CD4-positive, alpha-beta T cell treated with Interleukin-2 at 100 ng/mL for 4 hours (primary cell): ENCODE results near the gene KNDC1.
"Not testable (repeated sequence)": the region's sequence is repeated elsewhere in the genome, so short reads cannot be mapped to it uniquely, and the experiment has no call there.

Source experiments
- DNase-seq: peaks from one replicate; pipeline ENCODE4 v3.0.0-alpha.2; 2020; ENCODE audit warnings: low spot score

Gene KNDC1

DNA sequence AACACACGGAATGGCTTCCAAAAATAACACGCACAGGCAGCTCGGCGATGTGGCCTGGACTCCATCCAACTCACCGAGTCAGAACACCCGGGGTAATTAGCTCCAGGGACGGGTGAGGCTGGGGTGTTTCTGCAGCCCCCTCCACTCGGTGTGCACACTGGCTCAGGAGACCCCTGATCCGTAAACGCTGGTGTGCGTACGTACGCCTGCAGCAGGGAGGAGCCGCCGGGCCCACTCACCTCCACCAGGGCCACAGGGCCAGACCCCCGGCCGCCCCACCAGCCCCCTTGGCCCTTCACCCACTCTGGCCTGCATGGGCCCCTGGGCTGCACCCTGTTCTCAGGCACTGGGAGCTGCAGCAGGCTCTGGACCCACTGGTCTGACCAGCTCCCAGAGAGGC, 47.6 kb downstream of the KNDC1 start:
- DNase-seq: no peak

DNA sequence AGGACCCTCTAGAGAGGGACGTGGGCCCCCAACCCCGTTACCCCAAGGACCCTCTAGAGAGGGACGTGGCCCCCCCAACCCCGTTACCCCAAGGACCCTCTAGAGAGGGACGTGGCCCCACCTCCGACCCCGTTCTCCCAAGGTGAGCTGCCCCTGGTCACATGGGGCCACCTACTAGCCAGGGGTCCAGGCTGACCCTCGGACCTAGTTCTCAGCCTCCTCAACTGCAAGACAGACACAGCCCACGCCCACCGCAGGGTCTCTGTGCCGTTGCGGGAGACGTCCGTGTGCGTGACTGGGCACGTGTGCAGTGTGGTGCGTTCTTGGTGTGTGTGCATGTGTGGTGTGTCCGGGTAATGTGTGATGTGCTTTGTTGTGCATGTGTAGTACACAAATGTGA, 48.4 kb downstream of the KNDC1 start:
- no peak for DNase-seq

DNA sequence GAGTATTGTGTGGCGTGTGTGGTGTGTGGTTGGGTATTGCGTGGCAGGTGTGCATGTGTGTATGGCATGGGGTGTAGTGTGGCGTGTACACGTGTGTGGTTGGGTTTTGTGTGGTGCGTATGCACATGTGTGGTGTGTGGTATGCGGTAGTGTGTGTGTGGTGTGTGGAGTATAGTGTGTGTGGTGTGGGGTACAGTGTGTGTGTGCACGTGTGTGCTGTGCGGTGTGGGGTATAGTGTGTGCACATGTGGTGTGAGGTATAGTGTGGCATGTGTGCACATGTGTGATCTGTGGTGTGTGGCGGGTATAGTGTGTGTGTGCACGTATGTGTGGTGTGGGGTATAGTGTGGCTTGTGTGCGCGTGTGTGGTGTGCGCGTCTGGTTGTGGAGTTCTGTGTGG, 49.1 kb downstream of the KNDC1 start:
- no peak for DNase-seq

DNA sequence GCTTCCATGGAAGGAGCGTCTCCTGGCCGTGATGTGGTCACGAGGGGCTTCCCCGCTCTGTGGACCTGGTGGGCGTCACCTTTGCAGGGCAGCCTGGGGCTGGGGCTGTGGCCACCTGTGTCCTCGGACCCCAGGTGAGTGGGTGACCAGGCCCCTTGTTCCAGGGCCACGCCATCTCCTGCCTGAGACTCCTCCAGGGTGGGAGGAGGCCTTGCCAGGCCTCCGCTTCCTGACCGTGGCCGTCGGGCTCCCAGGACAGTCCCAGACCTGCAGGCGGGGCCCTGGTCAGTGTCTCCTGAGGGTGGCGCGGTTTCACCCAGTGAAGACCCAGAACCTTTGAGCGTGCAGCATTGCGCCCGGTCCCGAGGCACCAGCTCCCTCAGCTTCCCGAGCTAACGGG, 49.6 kb downstream of the KNDC1 start:
- DNase-seq: no peak

DNA sequence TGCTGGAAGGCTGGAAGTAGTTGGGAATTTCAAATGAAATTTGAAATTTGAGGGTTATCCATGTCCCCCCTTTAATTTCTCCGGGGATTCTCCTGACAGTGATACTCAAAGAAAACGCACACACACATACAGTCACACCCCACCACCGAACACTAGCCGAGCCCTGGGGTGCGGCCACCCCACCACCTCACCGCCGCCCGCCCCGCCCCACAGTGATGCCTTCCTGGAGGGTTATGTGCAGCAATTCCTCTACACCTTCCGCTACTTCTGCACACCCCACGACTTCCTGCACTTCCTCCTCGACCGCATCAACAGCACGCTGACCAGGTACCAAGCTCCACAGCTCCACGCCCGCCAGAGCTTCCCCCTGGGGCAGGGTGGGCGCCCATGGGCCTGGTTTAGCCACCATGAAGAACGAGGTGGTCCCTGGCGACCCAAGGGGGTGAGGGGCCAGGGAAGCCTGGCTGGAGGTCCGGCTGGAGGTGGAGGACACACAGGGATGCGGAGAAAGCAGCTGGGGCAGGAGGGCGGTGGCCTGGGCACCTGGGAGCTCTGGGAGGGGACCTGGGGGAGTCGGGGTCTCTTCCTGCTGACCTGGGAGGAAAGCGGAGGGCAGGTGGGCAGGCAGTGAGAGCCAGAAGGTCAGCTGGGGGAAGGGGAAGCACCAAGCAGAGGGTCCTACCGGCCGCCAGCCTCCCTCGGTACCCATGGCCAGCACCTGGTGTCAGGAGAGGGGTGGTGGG, 50.5 kb downstream of the KNDC1 start:
- no peak for DNase-seq

DNA sequence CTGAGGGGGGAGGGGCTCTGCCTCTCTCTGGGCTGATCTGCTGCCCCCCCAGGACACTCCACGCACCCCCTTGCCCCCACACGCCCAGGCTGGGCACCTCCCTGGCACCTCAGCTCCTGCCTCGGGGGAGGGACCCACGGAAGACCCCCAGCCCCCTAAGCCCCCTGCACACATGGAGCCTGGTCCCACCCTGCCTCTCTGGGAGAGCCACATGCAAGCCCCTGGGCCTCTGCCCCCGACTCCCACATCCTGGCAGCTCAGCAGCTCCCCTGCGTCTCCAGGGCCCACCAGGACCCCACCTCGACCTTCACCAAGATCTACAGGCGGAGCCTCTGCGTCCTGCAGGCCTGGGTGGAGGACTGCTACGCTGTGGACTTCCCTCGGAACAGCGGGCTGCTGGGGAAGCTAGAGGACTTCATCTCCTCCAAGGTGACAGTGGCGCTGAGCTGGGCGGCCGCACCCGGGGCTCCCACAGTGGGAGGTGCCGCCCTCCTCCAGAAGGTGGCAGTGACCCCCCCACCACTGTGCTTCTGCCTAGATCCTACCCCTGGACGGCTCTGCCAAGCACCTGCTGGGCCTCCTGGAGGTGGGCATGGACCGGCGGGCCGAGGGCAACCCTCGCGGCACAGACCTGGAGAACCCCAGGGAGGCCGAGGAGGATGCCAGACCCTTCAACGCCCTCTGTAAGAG, 51.3 kb downstream of the KNDC1 start:
- no peak for DNase-seq

DNA sequence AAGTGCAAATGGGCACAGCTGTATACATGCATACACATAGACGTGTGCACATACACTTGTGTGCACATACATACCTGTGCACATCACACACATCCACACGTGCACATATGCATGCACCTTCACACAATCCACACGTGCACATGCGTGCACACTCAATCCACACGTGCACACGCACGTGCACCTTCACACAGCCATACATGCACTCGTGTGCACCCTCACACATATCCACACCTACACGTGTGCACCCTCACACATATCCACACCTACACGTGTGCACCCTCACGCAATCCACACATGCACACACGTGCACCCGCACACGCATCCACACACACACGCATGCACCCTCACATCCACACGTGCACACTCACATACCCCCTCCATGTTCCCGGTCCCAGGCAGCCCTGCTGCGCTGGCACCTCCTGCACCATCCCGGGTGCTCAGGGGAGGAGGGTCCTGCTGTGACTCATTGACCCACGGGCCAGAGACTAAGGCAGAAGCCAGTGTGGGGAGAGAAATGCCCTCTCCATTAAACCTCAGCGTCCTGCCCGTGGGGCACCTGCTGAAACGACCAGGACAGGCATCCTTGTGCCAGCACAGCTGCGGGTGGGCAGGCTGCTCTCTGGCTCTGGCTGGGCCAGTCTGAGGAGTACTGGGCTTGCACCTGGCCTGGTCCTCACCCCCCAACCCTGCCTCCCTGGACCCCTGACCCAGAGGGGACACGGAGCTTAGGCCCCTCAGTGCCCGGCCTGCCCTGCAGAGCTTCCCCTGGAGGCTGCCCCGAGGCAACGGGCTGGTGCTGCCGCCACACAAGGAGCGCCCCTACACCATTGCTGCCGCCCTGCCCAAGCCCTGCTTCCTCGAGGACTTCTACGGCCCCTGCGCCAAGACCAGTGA, 52.2 kb downstream of the KNDC1 start:
- no peak for DNase-seq

DNA sequence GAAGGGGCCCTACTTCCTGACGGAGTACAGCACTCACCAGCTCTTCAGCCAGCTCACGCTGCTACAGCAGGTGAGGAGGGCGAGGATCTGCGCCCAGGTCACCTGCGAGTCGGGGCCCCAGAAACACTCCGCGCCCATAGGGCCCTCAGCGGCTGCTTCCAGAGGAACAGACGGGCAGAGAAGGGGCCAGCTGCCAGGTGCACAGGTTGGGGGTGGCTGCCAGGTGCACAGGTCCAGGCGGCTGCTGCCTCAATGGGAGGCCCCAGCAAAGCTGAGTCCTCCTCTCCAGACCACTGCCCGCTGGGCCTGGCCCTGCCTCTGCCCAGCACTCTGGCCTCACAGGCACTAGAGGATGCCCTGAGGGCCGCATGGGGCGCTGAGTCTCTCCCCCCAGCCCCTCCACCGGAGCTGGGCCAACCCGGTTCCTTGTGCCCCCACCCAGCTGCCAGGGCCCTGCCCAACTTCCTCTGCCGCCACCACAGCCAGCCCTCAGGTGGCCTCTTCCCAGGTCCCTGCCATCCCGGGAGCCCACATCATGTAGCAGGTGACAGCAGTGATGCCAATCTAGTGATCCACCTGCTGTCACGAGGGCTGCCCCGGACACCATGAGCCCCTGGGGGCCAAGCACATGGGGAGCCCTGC, 53.0 kb downstream of the KNDC1 start:
- DNase-seq: no peak

DNA sequence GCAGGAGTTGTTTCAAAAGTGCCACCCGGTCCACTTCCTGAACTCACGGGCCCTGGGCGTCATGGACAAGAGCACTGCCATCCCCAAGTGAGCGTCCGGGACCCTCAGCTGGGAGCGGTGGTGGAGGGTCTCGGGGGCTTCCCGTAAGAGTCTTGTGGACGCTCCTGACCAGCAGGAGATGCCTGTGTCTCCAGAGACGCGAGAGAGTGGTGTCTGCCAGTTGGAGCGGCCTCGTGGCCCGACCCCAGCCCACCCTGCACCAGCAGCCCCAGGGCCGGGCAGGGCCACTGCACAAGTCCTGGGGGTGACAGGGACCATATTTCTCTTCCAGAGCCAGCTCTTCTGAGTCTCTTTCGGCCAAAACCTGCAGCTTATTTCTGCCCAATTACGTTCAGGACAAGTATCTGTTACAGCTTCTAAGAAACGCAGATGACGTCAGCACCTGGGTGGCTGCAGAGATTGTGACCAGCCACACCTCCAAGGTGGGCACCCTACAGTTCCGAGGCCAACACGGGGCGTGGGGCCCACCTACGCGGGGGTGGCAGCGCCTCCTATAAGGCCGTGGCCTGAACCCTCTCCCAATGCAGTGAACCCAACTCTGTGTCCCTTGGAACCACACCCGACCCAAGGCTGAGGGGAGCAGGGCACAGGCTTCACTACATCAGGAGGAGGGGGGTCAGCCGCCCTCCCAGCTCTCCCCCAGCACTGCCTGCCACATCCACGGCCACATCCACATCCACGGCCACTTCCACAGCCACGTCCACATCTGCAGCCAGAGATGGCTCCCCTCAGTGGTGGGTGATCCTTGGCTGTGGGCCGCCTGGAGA, 53.8 kb downstream of the KNDC1 start:
- no peak for DNase-seq

DNA sequence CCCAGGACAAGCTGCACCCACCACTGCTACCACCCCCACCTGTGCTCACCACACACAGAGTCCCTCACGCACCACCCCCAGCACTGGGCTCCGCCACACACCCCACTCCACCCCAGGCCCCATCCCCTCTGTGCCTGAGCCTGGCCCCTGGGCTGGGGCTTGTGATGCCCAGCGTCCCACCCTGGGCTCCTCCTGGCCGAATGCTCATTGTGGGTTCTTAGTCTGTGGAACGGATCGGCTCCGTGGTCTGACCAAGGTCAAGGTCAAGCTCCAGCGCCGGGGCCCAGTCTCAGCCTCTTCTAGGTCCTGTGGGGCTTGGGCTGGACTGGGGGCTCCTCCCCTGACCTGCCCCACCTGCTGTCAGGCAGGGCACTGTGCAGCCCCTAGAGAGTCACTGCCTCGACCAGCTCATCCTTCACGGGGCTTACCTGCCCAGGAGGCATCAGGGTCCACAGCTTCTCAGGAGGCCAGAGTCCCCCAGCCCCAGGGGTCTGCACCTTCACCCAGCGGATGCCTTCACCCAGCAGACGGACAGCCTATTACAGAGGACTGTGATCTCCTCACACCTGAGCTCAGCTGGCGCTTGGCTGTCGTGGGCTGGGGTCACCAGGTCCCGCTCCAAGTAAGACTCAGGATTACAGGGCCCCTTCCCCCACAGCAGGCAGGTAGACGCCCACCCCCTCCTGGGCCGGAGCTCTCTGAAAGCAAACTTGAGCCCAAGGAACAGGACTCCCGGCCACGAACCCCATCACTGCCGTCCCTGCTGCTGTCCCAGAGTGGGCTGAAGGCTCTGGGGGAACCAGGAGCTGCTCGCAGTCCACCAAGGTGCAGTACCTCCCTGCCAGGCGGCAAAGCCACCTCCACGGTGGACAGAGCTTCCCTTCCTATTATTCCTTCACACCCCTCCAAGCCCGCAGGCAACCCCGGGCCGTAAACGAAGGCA, 54.7 kb downstream of the KNDC1 start:
- no peak for DNase-seq

DNA sequence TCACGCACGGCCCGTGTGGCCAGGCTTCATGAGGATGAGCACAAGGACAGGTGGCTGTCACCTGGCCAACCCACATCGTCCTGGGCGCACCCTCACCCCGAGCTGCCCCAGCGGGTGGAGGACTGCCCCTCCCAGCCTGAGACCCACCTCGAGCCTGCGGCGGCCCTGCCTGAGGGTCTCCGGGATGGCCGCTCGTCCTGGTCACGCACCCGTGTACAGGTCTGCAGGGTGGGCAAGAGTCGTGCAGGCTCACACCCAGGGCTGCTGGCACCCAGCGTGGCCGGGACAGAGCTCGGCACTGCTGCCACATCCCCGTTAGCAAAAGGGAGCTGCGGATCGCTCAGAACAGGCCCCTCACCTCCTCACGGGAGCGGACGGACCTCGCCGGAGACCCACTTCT, 55.6 kb downstream of the KNDC1 start:
- no peak for DNase-seq

DNA sequence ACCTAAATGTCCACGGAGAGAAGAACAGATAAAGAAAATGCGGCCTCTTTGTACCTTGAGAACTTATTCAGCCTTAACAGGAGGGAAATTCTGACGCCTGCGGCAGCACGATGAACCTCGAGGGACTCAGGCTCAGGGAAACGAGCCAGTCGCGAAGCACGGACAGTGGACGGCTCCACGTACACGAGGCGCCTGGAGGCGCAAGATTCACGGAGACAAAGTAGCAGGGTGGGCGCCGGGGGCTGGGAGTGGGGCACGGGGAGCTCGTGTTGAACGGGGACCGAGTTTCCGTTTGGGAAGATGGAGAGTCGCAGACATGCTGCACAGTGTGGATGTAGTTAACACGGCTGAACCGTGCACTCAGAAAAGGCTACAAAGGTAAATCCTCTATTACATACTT, 56.8 kb downstream of the KNDC1 start:
- DNase-seq: no peak

DNA sequence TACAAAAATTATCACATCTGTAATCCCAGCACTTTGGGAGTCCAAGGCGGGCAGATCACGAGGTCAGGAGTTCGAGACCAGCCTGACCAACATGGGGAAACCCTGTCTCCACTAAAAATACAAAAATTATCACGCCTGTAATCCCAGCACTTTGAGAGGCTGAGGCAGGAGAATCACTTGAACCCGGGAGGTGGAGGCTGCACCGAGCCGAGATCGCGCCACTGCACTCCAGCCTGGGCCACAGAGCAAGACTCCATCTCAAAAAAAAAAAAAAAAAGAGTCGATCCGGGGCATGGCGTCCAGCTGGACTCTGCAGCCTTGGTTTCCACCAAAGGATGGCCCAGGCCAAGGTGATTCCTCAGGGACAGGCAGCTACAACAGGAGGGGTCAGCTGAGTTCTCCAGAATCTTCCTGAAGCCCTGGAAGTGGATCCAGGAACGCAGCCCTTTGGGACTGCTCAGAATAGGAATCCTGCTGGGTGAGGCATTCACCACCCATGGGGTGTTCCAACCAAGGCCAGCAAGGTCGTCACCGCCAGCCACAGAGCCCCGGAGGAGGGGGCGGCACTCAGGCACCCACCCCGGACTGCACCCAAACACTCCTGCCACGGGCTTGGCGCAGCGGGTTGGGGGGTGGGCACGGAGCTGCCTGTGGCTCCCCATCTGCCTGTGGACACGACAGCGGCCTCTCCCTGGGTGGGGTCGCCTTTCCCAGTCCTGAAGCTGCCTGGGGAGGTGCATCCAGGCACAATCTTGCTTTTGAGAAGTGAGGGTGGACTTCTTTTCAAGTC, 58.0 kb downstream of the KNDC1 start:
- DNase-seq: no peak

DNA sequence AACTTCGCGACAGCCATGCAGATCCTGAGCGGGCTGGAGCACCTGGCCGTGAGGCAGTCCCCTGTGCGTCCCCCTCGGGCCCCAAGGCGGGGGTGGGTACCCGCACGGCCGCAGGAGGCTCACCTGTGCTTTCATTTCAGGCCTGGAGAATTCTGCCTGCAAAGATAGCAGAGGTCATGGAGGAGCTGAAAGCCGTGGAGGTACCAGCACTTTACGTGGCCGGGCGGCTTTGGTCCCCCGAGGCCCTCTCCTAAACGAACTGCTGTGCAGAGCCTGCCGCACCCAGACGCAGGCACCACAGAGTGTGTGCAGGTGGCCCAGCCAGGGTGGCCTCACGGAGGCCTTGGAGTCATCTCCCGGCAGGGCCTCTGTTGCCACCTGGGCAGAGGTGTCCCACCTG, 58.9 kb downstream of the KNDC1 start:
- no peak for DNase-seq

DNA sequence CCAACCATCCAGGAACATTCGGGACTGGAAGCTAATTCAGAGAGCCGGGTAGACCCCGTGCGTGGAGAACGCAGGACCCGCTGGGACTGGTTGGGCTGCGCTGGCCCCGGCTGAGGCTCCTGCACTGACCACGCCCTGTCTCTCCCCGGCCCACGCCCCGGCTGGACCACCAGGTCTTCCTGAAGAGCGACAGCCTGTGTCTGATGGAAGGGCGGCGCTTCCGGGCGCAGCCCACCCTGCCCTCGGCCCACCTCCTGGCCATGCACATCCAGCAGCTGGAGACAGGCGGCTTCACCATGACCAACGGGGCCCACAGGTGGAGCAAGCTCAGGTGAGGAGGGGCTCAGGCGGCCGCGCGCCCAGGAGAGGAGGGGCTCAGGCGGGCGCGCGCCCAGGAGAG, 59.8 kb downstream of the KNDC1 start:
- DNase-seq: no peak

DNA sequence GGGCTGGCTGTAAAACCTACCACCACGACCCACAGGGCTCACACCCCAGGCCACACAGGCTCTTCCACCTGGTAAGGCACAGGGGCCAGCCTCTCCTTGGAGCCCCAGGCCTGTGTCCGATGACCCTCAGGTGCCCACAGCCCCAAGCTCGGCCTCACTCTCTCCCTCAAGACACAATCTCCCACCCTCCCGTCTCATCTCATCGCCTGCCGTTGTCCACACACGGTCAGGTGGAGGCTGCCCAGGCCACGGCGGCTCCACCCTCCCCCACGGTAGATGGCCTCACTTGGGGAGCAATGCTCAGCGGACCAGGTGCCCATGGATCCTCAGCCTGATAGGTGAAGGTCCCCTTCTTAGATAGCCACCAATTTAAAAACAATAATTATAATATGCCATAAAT, 61.3 kb downstream of the KNDC1 start:
- DNase-seq: no peak

DNA sequence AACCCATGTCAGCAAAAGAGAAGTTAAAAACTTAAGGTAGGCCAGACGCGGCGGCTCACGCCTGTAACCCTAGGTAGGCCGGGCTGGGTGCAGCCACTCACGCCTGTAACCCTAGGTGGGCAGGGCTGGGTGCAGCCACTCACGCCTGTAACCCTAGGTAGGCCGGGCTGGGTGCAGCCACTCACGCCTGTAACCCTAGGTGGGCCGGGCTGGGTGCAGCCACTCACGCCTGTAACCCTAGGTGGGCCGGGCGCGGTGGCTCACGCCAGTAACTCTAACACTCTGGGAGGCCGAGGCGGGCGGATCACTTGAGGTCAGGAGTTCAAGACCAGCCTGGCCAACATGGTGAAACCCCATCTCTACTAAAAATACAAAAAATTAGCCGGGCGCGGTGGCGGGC, 61.7 kb downstream of the KNDC1 start:
- DNase-seq: not testable (repeated sequence)

DNA sequence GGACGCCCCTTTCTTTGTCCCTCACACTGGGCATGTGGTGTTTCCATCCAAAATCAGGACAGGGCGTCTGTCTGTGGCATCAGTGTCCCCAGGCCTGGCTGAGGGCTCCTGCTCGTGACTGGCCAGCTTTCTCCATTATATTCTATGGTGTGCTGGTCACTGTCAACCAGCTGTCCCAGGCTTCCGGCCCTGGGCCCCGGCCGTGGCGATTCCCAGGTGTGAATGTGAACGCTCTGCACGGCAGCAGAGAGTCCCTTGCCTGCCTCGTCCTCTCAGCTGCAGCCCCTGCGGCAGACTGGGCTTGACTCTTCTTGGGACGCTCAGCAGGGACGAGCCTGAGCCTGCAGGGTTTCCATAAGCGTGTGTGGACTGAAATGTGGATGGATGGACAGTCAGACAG, 64.1 kb downstream of the KNDC1 start:
- no peak for DNase-seq

DNA sequence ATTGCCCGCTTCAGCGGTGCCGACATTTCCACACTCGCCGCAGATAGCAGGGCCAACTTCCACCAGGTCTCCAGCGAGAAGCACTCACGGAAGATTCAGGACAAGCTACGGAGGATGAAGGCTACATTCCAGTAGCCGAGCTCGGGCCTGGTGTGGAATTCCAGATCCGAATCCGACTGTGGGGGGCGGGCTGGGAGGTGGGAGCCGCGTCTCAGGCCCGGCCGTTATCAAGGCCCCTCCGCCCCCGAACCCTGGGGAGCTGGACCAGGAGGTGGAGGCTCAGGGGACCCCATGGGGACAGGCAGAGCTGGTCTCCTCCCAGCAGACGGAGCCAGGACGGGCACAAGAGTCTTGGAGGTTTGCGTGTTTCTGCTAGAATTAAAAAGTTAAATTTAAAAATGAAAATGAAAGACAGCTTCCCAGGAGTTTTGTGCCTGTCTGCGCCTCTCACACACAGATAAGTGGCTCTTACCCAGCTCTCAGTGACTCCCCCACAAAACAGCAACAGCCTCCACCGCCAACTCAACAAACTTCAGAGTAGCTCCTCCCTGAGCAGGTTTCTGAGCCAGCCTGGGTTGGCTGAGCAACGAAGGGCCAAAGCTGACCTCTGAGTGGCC, 64.8 kb downstream of the KNDC1 start:
- no peak for DNase-seq
